GM19043 (cell line): ENCODE data around the gene SLC39A5.
"Not testable (repeated sequence)": the region's sequence is repeated elsewhere in the genome, so short reads cannot be mapped to it uniquely, and the experiment has no call there.

ENCODE experiments used
- ATAC-seq: cut with Tn5 transposase; IDR thresholded peaks from one replicate; pipeline ENCODE4 v1.9.1; 2021; ENCODE audit warnings: low read depth; ENCODE audit not compliant: unreplicated experiment

SLC39A5 gene, protein sequence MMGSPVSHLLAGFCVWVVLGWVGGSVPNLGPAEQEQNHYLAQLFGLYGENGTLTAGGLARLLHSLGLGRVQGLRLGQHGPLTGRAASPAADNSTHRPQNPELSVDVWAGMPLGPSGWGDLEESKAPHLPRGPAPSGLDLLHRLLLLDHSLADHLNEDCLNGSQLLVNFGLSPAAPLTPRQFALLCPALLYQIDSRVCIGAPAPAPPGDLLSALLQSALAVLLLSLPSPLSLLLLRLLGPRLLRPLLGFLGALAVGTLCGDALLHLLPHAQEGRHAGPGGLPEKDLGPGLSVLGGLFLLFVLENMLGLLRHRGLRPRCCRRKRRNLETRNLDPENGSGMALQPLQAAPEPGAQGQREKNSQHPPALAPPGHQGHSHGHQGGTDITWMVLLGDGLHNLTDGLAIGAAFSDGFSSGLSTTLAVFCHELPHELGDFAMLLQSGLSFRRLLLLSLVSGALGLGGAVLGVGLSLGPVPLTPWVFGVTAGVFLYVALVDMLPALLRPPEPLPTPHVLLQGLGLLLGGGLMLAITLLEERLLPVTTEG

DNA sequence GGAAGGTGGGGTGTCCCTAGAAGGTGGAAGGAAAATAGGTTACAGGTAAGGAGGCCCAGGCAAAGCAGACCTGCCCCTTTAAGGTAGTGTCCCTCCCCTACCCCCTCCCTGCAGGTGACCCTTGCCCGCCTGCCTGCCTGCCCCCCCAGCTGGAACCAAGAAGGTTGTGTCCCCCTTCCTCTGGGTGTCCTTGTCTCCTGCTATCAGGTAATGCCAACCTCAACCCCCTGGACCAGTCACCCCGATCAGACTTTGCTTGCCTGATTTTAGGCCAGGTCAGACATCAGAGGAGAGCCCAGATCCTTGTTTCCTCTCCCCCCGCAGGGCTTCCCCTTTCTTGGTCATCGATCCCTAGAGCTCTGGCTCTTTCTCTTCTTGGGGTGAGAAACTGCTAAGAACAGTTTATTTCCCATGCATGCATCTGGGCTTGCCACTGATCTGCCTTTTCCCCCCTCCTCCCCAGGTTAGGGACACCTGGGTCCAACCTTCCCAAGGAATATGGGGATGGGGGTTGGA is at the start of gene SLC39A5:
Gene SLC39A5 (plus strand): TSS at position 136 of the 516 bp plus-strand sequence. CDS start 1,224 bp downstream, outside the sequence.
- no peak for ATAC-seq

DNA sequence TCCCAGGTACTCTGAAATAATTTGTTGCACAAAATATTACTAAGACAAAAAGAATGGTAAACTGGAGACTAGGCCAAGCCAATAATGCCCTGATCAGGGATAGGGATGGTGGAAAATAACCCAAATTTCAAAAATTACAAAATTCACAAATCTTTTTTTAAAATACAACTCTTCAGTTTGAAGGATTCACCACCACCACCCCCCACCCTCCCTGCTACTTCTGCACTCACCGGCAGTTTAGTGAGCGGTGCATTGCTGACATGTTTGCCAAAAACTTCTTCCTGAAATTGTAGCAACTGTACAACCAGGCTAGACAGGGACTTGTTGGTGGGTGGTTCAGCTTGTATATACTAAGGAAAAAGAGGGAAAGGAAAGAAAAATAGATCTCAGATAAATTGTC is 42.9 kb upstream of the SLC39A5 start:
- ATAC-seq: no peak

DNA sequence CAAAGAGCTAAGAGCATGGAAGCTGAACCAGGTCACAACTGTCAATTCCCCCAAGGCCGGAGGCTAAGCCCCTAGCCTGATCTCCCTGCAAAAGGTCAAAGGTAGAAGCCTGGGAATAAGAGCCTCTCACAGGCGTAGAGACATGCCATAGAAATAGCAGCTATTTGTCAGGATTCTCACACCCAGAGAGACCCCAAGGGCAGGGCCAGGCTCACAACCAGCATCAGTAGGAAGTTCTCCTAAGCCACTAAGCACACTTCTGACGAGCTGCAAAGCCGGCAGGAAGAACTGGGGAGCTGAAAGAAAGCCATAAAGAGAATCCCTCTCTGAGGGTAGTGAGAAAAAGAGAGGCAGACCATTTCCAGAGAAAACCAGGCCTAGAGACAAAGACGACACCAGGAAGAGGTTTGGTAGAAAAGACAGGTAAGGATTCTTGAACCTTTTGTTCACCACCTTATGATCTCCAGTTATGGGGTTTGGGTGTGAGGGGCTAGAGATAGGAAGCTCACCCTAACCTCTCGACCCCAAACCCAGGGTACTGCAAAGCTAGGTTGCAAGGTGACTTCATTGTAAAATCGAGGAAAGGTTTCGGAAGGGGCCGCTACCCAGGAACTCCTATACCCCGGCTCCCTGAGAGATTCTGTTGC is 41.6 kb upstream of the SLC39A5 start:
- no peak for ATAC-seq

- no peak for ATAC-seq
These were observed 41.1 kb upstream of the SLC39A5 start for GRCh38 chr12:56188778-56189098.

GRCh38 chr12:56189099-56189917 is 40.5 kb upstream of the SLC39A5 start, which contains the start of gene SMARCC2:
Gene SMARCC2, minus strand, starts transcription at chr12:56189483. Its CDS starts 22 bp downstream, at chr12:56189461.
- peak; percentile 57 for ATAC-seq

DNA sequence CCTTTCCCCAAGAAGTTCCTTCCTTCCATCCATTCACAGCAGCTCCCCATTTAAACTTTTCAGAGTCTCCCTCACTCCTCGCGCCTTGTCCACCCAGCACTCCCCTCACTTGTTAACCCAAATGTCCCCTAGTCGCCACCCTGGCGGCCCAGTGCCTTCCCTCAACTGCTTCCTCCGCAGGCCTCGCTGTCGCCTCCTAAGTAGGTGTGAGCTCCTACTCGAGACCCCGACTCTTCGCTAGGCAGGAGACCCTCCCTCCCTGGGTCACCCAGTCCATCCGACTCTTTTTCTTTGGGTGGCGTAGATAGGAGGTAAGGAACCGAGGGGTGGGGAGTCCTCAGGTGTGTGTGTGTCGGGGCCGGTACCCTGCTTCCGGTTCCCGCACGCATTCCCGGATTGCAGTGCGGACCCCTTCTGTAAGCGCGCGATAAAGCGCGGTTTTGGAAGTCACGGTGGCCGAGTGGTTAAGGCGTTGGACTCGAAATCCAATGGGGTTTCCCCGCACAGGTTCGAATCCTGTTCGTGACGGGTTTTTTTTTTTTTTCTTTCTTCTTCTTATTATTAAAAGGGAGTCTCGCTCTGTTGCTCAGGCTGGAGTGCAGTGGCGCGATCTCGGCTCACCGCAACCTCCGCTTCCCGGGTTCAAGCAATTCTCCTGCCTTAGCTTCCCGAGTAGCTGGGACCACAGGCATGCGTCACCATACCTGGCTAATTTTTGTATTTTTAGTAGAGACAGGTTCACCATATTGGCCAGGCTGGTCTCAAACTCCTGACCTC is 39.7 kb upstream of the SLC39A5 start:
- peak; percentile 7 for ATAC-seq

GRCh38 chr12:56190695-56191155 is 39.1 kb upstream of the SLC39A5 start:
- ATAC-seq: no peak

DNA sequence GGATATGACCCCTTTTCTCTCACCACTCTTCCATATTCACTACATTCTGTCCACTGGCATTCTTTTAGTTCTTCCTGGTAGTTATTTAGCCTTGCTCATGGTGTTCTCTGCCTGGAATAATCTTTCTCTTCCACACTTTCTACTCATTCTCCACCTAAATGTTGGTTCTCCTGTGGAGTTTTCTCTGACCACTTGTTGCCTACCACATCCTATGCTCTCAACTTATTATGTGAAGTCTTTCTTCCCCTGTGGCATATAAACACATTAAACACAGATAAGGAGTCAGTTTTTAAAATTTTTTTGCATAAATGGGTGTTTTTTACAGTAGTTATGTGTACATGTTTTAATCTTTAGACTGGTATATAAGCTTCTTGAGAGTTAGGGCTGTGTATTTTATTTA is 37.3 kb upstream of the SLC39A5 start:
- ATAC-seq: no peak

DNA sequence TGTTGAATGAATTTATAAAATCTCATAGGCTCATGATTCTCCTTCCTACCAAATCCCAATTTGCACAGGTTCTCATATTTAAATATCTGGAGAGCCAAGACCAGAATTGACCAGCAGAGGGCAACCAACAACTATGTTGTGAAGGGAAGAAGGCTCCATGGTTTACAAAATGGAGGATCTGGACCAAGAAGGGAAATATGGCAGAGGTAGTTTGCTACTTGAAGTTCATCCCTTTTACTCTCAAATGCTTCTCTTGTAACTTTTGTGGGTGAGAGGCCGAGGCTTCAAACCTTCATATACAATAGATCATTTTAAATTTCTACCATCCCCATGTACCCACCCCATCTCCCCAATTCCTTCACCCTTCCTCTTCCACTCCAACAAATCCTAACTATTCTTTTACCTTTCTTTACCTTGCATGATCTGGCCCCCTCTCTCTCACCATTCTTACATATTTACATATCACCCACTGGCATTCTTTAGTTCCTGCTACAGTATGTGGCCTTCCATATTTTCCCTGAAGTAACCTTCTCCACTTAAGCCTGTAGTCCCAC is 36.7 kb upstream of the SLC39A5 start:
- no peak for ATAC-seq

DNA sequence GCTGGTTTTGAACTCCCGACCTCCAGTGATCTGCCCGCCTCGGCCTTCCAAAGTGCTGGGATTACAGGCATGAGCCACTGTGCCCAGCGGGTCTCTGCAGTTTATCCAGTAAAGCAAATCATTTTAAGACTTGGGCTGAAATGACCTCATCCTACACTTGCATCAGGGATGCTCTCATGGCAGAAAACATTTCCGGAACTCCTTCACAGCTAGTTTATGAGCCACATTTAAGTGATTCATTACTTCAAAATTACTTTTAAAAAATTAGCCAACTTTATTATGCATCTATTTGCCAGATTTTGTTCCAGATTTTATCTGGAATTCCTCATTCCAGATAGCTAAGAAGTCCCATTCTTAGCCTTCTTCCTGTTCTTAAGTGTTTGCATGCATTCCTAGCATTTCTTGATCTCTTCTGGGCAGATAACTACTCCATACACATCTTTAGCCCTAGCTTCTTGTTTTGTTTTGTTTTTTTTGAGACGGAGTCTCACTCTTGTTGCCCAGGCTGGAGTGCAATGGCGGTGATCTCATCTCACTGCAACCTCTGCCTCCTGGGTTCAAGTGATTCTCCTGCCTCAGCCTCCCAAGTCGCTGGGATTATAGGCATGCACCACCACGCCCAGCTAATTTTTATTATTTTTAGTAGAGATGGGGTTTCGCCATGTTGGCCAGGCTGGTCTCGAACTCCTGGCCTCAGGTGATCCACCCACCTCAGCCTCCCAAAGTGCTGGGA is 32.9 kb upstream of the SLC39A5 start:
- not testable (repeated sequence) for ATAC-seq

- no peak for ATAC-seq
These were observed 31.8 kb upstream of the SLC39A5 start for GRCh38 chr12:56197921-56198635.

DNA sequence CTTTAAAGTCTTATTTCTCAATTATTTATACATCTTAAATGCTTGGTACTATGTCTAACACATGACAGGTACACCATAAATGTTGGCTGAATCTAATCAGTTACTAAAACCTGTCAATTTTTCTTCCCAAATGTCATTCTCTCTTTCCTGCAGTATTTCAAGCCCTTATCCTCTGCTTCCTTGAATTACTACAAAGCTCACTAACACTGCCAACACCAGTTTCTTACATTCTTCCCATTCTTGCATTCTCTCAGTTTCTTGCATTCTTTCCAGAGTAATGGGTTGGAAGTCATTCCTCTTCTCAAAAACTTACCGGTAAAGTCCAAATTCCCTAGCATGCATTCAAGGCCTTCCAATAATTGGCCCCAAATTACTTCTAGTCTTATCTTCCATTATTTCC is 31.0 kb upstream of the SLC39A5 start:
- ATAC-seq: no peak

DNA sequence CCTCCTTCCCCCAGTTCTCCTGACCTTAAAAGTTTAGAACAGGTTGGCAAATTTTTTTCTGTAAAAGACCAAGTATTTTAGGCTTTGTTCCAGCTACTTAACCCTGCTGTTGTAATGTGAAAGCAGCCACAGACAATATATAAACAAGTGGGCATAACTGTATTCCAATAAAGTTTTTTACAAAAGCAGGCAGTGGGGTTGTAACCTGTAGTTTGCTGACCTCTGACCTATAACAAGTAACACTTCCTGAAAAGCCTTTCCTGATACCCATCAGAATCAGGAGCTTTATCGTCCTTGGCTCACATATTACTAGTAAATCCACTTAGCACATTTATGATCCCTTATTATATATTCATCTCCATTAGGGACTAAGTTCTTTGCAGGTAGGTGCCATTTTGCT is 27.5 kb upstream of the SLC39A5 start:
- ATAC-seq: no peak

- no peak for ATAC-seq
These were observed 27.0 kb upstream of the SLC39A5 start for GRCh38 chr12:56202838-56203237.

DNA sequence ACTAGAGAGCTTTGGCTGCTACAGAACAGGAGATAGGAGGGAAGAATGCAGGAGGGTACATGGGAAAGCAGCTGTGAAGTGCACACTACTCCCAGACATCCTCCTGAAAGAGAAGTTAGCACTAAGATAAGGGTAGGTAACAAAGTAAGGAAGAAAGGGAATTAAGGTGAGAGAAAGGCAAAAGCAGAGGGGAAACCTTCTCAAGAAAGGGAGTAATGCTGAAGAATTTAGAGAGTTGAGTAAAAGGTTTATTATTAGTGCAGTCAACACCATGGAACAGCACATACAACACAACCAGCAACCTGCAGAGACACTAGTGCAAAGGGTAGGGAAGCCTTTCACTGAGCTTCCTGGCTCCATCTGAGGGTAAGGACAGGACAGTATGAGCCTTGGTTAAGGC is 25.6 kb upstream of the SLC39A5 start:
- no peak for ATAC-seq

DNA sequence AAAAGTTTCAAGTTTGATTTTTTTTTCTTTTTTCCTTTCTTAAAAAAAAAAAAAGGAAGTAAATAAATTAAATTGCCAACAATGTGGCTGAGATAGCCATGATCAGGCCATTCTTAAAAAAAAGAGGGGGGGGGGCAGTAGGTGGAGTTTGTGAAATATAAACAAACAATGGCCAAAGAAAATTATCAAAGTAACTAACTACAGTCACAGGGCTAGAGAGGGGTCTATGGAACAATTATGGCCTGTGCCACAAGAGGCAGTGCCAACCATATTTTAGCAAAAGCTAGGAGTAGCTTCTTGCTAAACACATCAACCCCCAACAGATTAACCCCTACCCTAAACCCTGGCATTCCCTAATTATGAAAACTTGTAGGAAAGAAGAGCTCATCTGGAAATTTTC is 24.4 kb upstream of the SLC39A5 start:
- no peak for ATAC-seq

GRCh38 chr12:56206452-56207166 is 23.2 kb upstream of the SLC39A5 start:
- no peak for ATAC-seq

DNA sequence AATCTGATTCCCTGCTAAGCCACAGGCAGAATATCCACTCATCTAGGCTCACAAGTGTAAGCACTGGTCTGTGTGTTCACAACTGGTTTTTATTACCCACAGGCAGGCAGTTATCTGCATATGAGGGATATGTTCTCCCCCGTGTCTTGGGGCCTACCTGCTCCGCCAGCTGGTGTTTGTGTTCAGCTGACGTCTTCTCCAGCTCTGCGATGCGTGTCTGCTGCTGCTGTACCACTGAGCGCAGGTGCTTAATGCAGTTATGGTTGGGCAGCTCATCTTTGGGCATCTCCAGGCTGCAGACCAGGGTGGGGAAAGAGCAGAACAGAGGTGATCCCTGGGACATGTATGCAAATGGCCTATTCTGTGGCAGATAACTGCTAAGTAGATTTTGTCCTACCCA is 21.8 kb upstream of the SLC39A5 start:
- no peak for ATAC-seq
